GM12874 (cell line): ENCODE results near the gene RTN4RL1.

Experiments used
- TF ChIP-seq, protein P1 (sequence below): IDR thresholded peaks from 2 replicates; pipeline ENCODE4 v1.5.1; 2011; ENCODE audit warnings: low read depth, mild to moderate bottlenecking, control low read depth, low read length, moderate library complexity; ENCODE audit not compliant: insufficient read depth

RTN4RL1 gene

DNA sequence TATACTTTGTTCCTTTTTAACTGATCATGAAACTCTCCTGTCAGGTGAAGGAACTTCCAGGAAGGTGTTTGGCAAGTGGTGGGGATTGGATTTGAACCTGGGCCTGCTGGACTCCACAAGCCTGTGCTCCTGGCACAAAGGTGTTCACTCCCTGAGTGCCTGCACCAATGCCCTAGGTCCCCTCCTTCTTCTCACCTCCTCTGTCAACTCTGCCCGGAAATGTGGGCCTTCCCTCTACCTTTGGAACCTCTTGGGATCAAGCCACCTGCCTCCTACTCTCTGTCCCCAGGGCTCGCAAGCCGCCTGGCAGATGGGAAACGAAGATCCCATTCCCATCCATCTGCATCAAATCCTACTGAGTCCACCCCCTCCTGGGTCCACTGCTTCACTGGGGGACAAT lies 40.0 kb downstream of the RTN4RL1 start:
- TF ChIP-seq, protein P1, sequence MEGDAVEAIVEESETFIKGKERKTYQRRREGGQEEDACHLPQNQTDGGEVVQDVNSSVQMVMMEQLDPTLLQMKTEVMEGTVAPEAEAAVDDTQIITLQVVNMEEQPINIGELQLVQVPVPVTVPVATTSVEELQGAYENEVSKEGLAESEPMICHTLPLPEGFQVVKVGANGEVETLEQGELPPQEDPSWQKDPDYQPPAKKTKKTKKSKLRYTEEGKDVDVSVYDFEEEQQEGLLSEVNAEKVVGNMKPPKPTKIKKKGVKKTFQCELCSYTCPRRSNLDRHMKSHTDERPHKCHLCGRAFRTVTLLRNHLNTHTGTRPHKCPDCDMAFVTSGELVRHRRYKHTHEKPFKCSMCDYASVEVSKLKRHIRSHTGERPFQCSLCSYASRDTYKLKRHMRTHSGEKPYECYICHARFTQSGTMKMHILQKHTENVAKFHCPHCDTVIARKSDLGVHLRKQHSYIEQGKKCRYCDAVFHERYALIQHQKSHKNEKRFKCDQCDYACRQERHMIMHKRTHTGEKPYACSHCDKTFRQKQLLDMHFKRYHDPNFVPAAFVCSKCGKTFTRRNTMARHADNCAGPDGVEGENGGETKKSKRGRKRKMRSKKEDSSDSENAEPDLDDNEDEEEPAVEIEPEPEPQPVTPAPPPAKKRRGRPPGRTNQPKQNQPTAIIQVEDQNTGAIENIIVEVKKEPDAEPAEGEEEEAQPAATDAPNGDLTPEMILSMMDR = no peak

- TF ChIP-seq, protein P1 = no peak
These were observed 44.4 kb downstream of the RTN4RL1 start for GRCh38 chr17:1980665-1981250.

DNA sequence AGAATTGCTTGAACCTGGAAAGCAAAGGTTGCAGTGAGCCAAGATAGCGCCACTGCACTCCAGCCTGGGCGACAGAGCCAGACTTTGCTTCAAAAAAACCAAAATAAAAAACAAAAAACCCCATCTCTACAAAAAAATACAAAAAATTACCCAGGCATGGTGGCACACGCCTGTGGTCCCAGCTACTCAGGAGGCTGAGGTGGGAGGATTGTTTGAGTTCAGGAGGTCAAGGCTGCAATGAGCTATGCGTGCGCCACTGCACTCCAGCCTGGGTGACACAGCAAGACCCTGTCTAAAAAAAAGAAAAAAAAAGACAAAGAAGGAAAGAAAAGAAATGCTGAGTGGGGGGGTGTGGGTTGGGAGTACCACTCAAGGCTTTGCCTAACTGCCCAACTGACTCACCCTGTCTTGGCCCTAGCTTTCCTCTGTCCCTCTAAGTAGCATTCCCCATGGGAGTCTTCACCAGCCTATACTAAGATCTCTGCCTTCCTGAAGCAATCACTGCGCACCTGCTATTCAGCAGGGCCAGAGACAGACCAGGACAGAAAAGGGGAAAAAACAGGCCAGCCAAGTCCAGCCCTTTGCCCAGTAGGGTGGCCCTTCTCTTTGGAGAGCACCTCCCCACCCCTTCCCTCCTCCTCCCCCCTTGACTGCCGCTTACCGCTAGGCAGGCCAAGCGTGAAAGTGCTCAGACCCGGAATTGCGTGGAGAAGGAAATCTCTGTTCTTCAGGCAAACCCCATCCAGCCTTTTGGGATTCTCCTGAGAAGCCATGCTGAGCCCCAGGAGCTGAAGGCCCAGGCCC lies 45.8 kb downstream of the RTN4RL1 start:
- TF ChIP-seq, protein P1 = no peak

GRCh38 chr17:1978396-1978949 lies 46.7 kb downstream of the RTN4RL1 start:
- TF ChIP-seq, protein P1 = no peak

DNA sequence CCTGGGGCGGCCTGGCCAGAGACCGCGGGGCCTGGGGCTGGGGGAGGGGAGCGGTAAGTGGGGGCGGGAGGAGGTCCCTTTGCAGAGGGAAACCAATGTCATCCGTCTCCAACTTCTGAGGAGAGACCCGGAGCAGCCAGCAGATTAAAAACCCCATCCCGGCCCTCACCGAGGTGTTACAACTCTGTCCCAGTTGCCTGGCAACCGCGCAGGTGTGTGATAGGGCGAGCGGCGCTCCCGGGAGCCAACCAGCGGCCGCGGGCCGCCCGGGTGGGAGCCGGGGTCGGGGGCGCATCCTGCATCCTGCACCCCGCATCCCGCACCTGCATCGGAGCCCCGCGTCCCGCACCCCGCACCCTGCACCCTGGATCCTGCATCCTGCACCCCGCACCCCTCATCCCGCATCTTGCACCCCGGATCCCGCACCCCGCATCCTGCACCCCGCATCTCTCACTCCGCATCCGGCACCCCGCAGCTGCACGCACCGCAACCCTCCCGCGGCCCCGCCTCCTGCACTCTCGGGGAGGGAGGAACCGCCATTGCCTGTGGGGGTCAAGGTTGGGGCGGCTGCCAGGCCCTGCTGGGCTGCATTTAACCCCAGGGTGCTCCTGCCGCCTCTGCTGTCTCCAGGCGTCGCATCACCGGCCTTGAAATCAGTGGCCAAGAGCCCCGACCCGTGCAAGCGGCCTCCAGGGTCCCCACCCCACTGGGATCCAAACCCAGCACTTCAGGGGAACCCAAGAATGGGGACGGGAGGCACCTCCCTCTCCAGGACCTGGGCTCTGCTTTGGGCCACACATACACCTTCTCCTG lies 47.3 kb downstream of the RTN4RL1 start:
- TF ChIP-seq, protein P1 = no peak

DNA sequence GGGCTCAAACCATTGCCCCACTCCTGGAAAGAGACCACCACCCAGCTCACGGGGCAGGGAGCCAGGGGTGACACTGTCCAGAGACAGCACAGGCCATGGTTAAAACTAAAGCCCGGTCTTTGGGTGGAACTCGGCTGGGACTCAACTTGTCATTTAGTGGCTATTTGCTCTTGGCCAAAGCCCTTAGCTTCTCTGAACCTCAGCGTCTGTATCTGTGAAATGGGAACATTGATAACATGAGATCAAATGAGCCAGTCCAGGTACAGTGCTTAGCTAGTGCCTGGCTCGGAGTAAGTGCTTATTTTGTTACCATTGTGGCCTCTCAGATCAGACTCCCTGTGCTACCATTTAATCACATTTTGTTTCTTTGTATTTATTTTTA lies 48.5 kb downstream of the RTN4RL1 start:
- TF ChIP-seq, protein P1 = no peak
